Tibial nerve (tissue), 4 donors: ENCODE data around the gene GCNT4.

Experiments used
- CTCF ChIP-seq, 5 experiments: fragments of 200-600 bp in 3 of 5; fragments of 450-650 bp in 2 of 5; sonication (generic) in 3 of 5; IDR thresholded peaks; one replicate each; pipeline ENCODE4 v1.5.1; 2016 to 2019; ENCODE audit warnings: antibody characterized with exemption in 5 of 5, mild to moderate bottlenecking in 3 of 5, moderate library complexity in 2 of 5
- EP300 ChIP-seq, 2 donors: sonication (generic); formaldehyde crosslinking; IDR thresholded peaks; one replicate each; pipeline ENCODE4 v1.6.1; 2017; ENCODE audit warnings: antibody characterized with exemption in 2 of 2, mild to moderate bottlenecking in 1 of 2

- TF ChIP-seq CTCF (IDR thresholded peaks at IDR 0.05) (no peak), EP300 (IDR thresholded peaks at IDR 0.05) (no peak)
Observed at GRCh38 chr5:75088648-75089047, 36.3 kb upstream of the GCNT4 start.
